Measurements from ENCODE around the gene MAZ. TPM values are rescaled to one million over a fixed set of nuclear protein-coding genes. Genes with fewer than 3 reads are reported as not detected.

Gene MAZ
- total RNA-seq, 1 donor from 2014 or later = 120 TPM

- Mint-ChIP-seq H3K27me3 (ENCODE audit: insufficient read depth, low read depth) (no peaks in the 10 kb centered on the region), H3K4me1 (peaks cover 31% of the 10 kb centered on the region), H3K36me3 (peaks cover 31% of the 10 kb centered on the region), H3K9me3 (no peaks in the 10 kb centered on the region), H3K27ac (no peak overlapping the region), H3K4me3 (no peak overlapping the region)
- H3K4me2 ChIP-seq = no peak overlapping the region
- H3K9me3 ChIP-seq (ENCODE audit: low read depth) = no peaks in the 10 kb centered on the region
- H3K27me3 ChIP-seq = no peaks in the 10 kb centered on the region
- peaks cover 9% of the 10 kb centered on the region for H3K36me3 ChIP-seq
- H4K20me1 ChIP-seq (ENCODE audit: low read depth) = peaks cover 39% of the 10 kb centered on the region
- TF ChIP-seq CTCF (IDR thresholded peaks at IDR 0.05) (no peak), EZH2 (IDR thresholded peaks at IDR 0.05) (no peak), EZH2phosphoT487 (IDR thresholded peaks at IDR 0.05) (no peak)
- H3F3A ChIP-seq (ENCODE audit: low read depth) = peaks cover 13% of the 10 kb centered on the region
- peaks cover 18% of the 10 kb centered on the region for H3K4me1 ChIP-seq
- no peak overlapping the region for H3K27ac ChIP-seq
- no peak overlapping the region for H2AFZ ChIP-seq (replicated peaks)
- no peak overlapping the region for H3K4me3 ChIP-seq
- no peak for DNase-seq (ENCODE audit: low spot score)
- H3K79me2 ChIP-seq (ENCODE audit: low read depth) = peaks cover 70% of the 10 kb centered on the region
- H3K9ac ChIP-seq = no peak overlapping the region
Observed at GRCh38 chr16:29794231-29794710, 12.1 kb upstream of the MAZ start.

DNA sequence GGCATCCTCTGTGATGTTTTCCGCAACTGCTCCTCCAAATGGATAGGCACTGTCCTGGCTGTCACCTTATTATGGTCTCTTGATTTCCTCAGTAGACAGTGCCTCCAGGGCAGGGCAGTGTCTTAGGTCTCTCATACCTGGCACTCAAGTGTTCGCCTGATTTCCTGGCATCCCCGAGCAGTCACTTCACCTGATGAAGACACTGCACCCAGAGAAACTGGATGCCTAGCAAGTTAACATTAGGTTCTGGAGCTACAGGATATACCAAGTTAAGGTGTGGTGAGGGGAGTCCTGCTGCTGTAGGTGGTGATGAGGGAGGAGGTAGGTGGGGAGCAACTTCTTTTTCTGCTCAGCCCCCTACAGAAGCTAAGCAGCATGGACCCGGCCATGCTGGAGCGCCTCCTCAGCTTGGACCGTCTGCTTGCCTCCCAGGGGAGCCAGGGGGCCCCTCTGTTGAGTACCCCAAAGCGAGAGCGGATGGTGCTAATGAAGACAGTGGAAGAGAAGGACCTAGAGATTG lies 3.9 kb upstream of the MAZ start:
- Histone ChIP-seq H3K27ac (peak overlapping the region; percentile 61), H3K4me3 (no peak overlapping the region), H3K4me1 (peaks cover 9% of the 10 kb centered on the region), H3K9ac (no peak overlapping the region), H3K27me3 (no peaks in the 10 kb centered on the region), H4K20me1 (ENCODE audit: low read depth) (peaks cover 3% of the 10 kb centered on the region), H3K4me2 (no peak overlapping the region), H2AFZ (replicated peaks) (no peak overlapping the region), H3K79me2 (ENCODE audit: low read depth) (peaks cover 13% of the 10 kb centered on the region), H3F3A (ENCODE audit: low read depth) (peaks cover 44% of the 10 kb centered on the region), H3K36me3 (peaks cover 5% of the 10 kb centered on the region), H3K9me3 (ENCODE audit: low read depth) (no peaks in the 10 kb centered on the region)
- no peak for DNase-seq (ENCODE audit: low spot score)
- Mint-ChIP-seq H3K4me3 (peak overlapping the region; percentile 46), H3K9me3 (no peaks in the 10 kb centered on the region), H3K27ac (peak overlapping the region; percentile 13), H3K27me3 (ENCODE audit: insufficient read depth, low read depth) (peaks cover 2% of the 10 kb centered on the region), H3K4me1 (peaks cover 20% of the 10 kb centered on the region), H3K36me3 (peaks cover 31% of the 10 kb centered on the region)
- TF ChIP-seq EZH2 (IDR thresholded peaks at IDR 0.05) = no peak

DNA sequence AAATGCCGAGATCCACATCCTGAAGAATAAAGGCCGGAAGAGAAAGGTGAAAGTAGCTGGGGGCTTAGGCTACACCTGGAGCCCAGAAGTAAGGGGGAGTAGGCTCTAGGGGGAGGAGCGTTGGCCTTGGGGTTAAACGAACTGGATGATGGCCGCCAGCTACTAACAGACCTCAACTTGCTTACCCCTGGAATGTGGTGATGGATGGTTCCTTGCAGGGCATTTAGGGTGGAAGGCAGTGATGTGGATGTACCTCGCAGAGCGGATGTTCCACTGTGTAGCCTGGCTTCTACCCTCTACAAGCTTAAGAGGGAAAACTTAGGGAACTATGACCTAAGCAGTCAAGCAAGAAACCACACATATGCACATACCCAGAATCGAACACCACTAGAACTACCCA lies 2.3 kb upstream of the MAZ start:
- Mint-ChIP-seq H3K4me1 (peaks cover 32% of the 10 kb centered on the region), H3K4me3 (peak overlapping the region; percentile 84), H3K9me3 (no peaks in the 10 kb centered on the region), H3K27ac (no peak overlapping the region), H3K36me3 (peaks cover 24% of the 10 kb centered on the region), H3K27me3 (ENCODE audit: insufficient read depth, low read depth) (peaks cover 8% of the 10 kb centered on the region)
- Histone ChIP-seq H3K79me2 (ENCODE audit: low read depth) (peaks cover 25% of the 10 kb centered on the region), H2AFZ (replicated peaks) (no peak overlapping the region), H3K27ac (peak overlapping the region; percentile 86), H3K9me3 (ENCODE audit: low read depth) (no peaks in the 10 kb centered on the region), H3K4me3 (no peak overlapping the region), H3K4me2 (peak overlapping the region; percentile 86), H3K4me1 (peaks cover 19% of the 10 kb centered on the region), H3K27me3 (no peaks in the 10 kb centered on the region), H3F3A (ENCODE audit: low read depth) (peaks cover 57% of the 10 kb centered on the region), H3K9ac (no peak overlapping the region), H4K20me1 (ENCODE audit: low read depth) (peaks cover 18% of the 10 kb centered on the region), H3K36me3 (no peaks in the 10 kb centered on the region)
- peak; percentile 8 for DNase-seq (ENCODE audit: low spot score)
- TF ChIP-seq CTCF (IDR thresholded peaks at IDR 0.05) = no peak

DNA sequence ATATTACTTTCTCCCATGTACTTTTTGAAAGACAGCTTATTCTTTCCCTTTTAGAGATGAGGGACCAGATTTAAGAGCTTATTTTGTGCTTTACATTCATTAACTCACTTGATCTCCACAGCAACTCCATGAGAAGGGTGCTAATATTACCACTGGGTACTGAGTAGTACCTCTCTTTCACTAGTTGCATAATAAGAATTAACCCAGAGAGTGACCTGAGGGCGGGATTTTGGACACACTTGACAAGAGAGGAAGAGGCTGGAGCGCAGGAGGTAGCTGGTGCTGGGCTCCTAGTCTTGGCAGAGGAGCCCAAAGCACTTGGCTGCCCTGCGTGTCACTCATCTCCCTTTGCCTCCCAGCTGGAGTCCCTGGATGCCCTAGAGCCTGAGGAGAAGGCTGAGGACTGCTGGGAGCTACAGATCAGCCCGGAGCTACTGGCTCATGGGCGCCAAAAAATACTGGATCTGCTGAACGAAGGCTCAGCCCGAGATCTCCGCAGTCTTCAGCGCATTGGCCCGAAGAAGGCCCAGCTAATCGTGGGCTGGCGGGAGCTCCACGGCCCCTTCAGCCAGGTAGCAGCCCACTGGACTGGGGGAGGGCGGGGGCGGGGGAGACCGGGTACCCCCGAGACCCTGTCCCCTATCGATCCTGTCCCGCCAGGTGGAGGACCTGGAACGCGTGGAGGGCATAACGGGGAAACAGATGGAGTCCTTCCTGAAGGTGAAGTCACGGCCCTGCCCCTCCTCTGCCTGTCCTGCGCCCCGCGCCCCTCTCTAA lies 1.7 kb upstream of the MAZ start:
- peak; percentile 43 for DNase-seq (ENCODE audit: low spot score)
- Histone ChIP-seq H3K4me1 (peaks cover 25% of the 10 kb centered on the region), H3F3A (ENCODE audit: low read depth) (peaks cover 61% of the 10 kb centered on the region), H3K27ac (peak overlapping the region; percentile 86), H3K79me2 (ENCODE audit: low read depth) (peaks cover 31% of the 10 kb centered on the region), H3K9me3 (ENCODE audit: low read depth) (no peaks in the 10 kb centered on the region), H2AFZ (replicated peaks) (no peak overlapping the region), H3K9ac (peak overlapping the region; percentile 12), H3K36me3 (no peaks in the 10 kb centered on the region), H3K4me2 (peak overlapping the region; percentile 86), H3K4me3 (peak overlapping the region; percentile 50), H4K20me1 (ENCODE audit: low read depth) (peaks cover 25% of the 10 kb centered on the region), H3K27me3 (no peaks in the 10 kb centered on the region)
- peak overlapping the region; percentile 98 for H3K4me3 Mint-ChIP-seq
- peak overlapping the region; percentile 98 for H3K27ac Mint-ChIP-seq
- peaks cover 21% of the 10 kb centered on the region for H3K36me3 Mint-ChIP-seq
- H3K27me3 Mint-ChIP-seq (ENCODE audit: insufficient read depth, low read depth) = peaks cover 8% of the 10 kb centered on the region
- no peak for TF ChIP-seq EZH2 (IDR thresholded peaks at IDR 0.05)
- no peak for TF ChIP-seq EZH2phosphoT487 (IDR thresholded peaks at IDR 0.05)
- no peak for TF ChIP-seq CTCF (IDR thresholded peaks at IDR 0.05)
- no peaks in the 10 kb centered on the region for H3K9me3 Mint-ChIP-seq
- H3K4me1 Mint-ChIP-seq = peaks cover 34% of the 10 kb centered on the region
